ENCODE data around the gene VAV3. TPM values are rescaled to one million over a fixed set of nuclear protein-coding genes. Genes with fewer than 3 reads are reported as not detected.

Gene VAV3
- total and polyA plus RNA-seq, 2 of the 8 experiments (the other 6 are each of a cell fraction or from before 2014, with no cell fraction given) = 2.9 to 7.9 TPM

- Histone ChIP-seq H4K8ac (ENCODE audit: extremely low read depth, insufficient read depth, low read length) (no peak overlapping the region), H3K23me2 (ENCODE audit: low read depth, low read length) (no peaks in the 10 kb centered on the region), H3K36me3 (ENCODE audit: control insufficient read depth in 2 of 4, insufficient read depth in 4 of 4, low read length in 3 of 4) (no peaks in the 10 kb centered on the region), H4K5ac (ENCODE audit: insufficient read length, low read depth, low read length) (no peak overlapping the region), H2BK12ac (ENCODE audit: low read depth, low read length) (no peak overlapping the region), H2BK120ac (replicated peaks; ENCODE audit: low read depth, low read length) (no peak overlapping the region), H3K4ac (replicated peaks; ENCODE audit: insufficient read length, low read depth, low read length) (no peak overlapping the region), H2BK20ac (ENCODE audit: low read length) (no peak overlapping the region), H3K23ac (ENCODE audit: insufficient read length) (no peak overlapping the region), H4K91ac (replicated peaks; ENCODE audit: insufficient read length, low read length) (no peak overlapping the region), H3K4me2 (ENCODE audit: insufficient read depth in 1 of 2, low read depth in 2 of 2, low read length in 2 of 2) (no peak overlapping the region), H3K79me2 (ENCODE audit: control insufficient read depth in 1 of 2, insufficient read depth in 2 of 2, low read length in 2 of 2) (no peaks in the 10 kb centered on the region), H3K79me1 (ENCODE audit: low read depth, low read length) (peaks cover under 1% of the 10 kb centered on the region; the same call in 1 of the 2 replicates), H3K56ac (replicated peaks; ENCODE audit: insufficient read length, low read depth, low read length) (no peak overlapping the region), H3K4me1 (replicated peaks in 1 of 4; ENCODE audit: control insufficient read depth in 3 of 4, insufficient read depth in 4 of 4, low read length in 3 of 4) (peaks cover 0 to 3% (median 0%) of the 10 kb centered on the region in 4 experiments; a peak in 1 of 7 replicates), H3K27ac (ENCODE audit: low read depth, low read length) (no peak overlapping the region), H2AK5ac (ENCODE audit: low read depth, low read length) (no peak overlapping the region), H2BK15ac (ENCODE audit: low read length) (no peak overlapping the region), H4K20me1 (replicated peaks in 1 of 2; ENCODE audit: control insufficient read depth in 1 of 2, insufficient read depth in 2 of 2, low read length in 2 of 2) (no peaks in the 10 kb centered on the region), H3K4me3 (ENCODE audit: extremely low read depth in 1 of 4, insufficient read depth in 2 of 4, low read depth in 3 of 4, low read length in 4 of 4) (no peak overlapping the region), H3K18ac (ENCODE audit: extremely low read depth, low read length) (no peak overlapping the region), H3K27me3 (replicated peaks in 1 of 4; ENCODE audit: control insufficient read depth in 3 of 4, extremely low read depth in 1 of 4, insufficient read depth in 3 of 4, low read length in 3 of 4) (no peaks in the 10 kb centered on the region), H3K9ac (replicated peaks in 1 of 4; ENCODE audit: extremely low read depth in 1 of 4, low read depth in 3 of 4, low read length in 3 of 4) (no peak overlapping the region), H3K9me3 (ENCODE audit: insufficient read depth in 2 of 2, low read depth in 1 of 2, low read length in 1 of 2) (no peaks in the 10 kb centered on the region), H2AFZ (ENCODE audit: low read length) (no peak overlapping the region), H3K14ac (ENCODE audit: insufficient read length) (no peak overlapping the region), H2BK5ac (ENCODE audit: low read depth, low read length) (no peak overlapping the region)
- CTCF ChIA-PET (ENCODE audit: partially characterized antibody) = no interaction called here
- POLR2A ChIA-PET (ENCODE audit: partially characterized antibody) = no interaction called here
- WGBS, 2 experiments (ENCODE audit: extremely low coverage in 1 of 2, insufficient coverage in 1 of 2, insufficient read length in 1 of 2, insufficient replicate concordance in 2 of 2, low coverage in 1 of 2, low lambda C conversion rate in 2 of 2, missing lambda C conversion rate in 1 of 2) = 86% methylated on average over 3 of the region's 3 CpGs; no CpG with 5 or more reads in 1 of the 2 experiments
- DNase-seq (ENCODE audit: low read depth in 1 of 2, low spot score in 2 of 2) (no peak), FAIRE-seq (no peak)
- TF ChIP-seq TCF12 (IDR thresholded peaks at IDR 0.05; ENCODE audit: low read depth, low read length) = no peak
- TF ChIP-seq GTF2F1 (IDR thresholded peaks at IDR 0.05; ENCODE audit: borderline replicate concordance, low read depth, low read length) = no peak
- TF ChIP-seq JUN (IDR thresholded peaks at IDR 0.05; ENCODE audit: low read depth, low read length) = no peak
- no peak for TF ChIP-seq CBX5 (IDR thresholded peaks at IDR 0.05; ENCODE audit: low read depth, low read length)
- no peak for TF ChIP-seq NANOG (IDR thresholded peaks at IDR 0.05; ENCODE audit: insufficient read depth, low read depth, low read length, poor library complexity, severe bottlenecking)
- TF ChIP-seq E2F6 (IDR thresholded peaks at IDR 0.05) = no peak
- no peak for TF ChIP-seq CHD1 (IDR thresholded peaks at IDR 0.05; ENCODE audit: low read depth, low read length)
- TF ChIP-seq POLR2A (IDR thresholded peaks at IDR 0.05; ENCODE audit: control extremely low read depth in 1 of 2, low read depth in 2 of 2, low read length in 2 of 2) = no peak
- TF ChIP-seq SIX5 (IDR thresholded peaks at IDR 0.05; ENCODE audit: low read depth, low read length) = no peak
- no peak for TF ChIP-seq YY1 (IDR thresholded peaks at IDR 0.05; ENCODE audit: low read depth, low read length)
- TF ChIP-seq CTBP2 (IDR thresholded peaks at IDR 0.05; ENCODE audit: borderline replicate concordance, insufficient read depth, insufficient read length, low read length) = no peak
- TF ChIP-seq ASH2L (IDR thresholded peaks at IDR 0.05; ENCODE audit: low read length) = no peak
- no peak for TF ChIP-seq RNF2 (IDR thresholded peaks at IDR 0.05; ENCODE audit: borderline replicate concordance, low read depth, low read length, missing control alignments, poor library complexity, severe bottlenecking)
Measured at GRCh38 chr1:107830526-107830925, 134.5 kb downstream of the VAV3 start.
